ENCODE data around the gene ATP5F1A.
"Not testable (repeated sequence)": the region's sequence is repeated elsewhere in the genome, so short reads cannot be mapped to it uniquely, and the experiment has no call there.

Gene ATP5F1A

DNA sequence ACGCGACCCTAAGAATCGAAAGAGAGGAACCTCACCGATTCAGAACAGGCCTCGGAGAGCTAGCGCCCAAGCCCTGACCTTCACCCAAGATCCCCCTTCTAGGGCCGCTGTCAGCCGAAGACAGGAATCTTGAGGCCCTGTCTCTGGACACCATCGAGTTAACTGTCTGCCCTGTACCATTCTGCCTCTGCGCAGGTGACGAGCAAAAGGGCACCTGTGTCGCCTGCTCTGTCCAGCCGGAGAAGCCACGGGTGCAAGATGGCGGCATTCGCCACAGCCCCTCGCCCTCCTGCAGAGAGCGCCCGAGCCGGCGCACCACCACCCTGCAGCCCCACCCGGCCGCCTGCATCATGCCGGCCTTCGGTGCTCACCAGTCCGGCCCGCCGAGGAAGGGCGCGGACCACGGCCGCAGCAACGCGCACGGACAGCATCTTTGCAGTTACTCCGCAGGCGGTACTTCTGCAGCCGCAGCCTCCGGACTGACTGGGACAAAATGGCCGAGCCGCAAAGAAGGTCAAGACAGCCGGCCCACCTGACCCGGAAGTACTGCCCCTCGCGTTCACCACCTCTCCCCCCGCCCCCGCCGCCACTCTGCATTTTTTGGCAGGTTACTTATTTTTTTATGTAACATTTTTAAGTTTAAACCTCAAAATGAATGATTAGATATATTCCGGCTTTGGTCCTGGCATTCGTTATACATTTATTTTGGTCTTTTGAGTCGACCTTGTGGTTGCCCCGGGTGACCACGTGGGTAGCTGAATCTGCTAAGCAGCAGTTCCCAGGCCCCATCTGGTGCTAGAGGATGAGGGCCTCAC is at the start of gene ATP5F1A:
Gene ATP5F1A, minus strand, starts transcription at position 496 of the 815 bp plus-strand sequence. Its CDS starts 65 bp downstream, at position 431.
- DNase-seq: peak; percentile 69

DNA sequence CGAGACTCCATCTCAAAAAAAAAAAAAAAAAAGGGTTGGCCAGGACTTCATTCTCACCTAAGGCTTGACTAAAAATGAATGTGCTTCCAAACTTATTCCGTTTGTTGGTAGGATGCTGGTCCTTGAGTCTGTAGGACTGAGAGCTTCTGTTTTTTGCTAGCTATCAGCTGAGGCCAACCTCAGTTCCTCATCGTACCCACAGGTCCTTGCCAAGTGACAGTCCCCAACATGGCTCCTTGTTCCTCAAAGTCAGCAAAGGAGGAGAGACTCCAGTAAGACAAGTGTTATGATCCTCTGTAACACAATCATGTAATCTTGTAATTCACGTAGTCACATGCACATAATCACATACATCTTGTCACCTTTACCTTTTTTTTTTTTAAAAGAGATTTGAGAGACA is 43.1 kb upstream of the ATP5F1A start:
- DNase-seq: no peak

DNA sequence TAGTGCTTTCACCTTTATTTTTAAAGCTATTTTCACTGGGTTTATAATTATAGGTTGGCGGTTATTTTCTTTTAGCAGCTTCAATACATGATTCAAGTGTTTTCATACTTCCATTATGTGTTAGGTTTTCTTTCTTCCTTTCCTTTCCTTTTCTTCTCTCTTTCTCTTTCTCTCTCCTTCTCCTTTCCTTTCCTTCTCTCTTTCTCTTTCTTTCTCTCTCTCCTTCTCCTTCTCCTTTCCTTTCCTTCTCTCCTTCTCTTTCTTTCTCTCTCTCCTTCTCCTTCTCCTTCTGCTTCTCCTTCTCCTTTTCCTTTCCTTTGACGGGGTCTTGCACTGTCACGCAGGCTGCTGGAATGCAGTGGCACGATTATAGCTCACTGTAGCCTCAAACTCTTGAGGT is 42.1 kb upstream of the ATP5F1A start:
- no peak for DNase-seq

DNA sequence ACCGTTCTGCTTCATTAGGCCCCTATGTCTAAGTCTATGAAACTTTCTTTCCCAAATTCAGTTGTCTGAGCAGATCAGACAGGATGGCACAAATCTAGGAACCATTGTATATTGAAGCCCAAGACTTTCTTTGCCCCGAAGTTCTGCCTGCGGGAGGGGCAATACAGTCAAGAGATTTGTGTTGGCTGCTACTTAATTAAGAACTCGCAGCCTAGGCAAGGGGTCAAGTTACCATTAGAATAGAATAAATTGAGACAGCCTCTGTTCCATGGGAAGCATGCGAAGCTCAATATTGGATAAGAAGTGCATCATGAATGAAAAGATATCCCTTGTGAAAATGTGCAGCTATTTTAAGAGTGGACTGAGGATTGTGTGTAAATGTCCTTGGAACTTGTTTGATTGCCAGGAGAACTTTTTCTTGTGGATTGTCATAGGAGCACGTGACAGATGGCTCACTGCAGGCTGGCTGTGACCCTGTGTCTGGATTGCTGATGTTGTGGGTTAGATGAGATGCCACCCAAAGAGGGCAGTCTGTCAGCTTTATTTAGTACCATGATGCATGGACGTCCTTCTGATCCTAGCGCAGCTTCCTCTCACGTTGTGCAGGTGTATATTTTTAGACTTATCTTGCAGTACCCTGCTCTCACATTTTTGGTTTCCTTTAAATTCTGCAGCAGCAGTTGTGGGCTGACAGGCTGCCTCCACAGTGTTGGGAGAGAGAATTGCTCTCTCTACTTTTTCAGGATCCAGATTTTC is 37.0 kb upstream of the ATP5F1A start:
- no peak for DNase-seq

DNA sequence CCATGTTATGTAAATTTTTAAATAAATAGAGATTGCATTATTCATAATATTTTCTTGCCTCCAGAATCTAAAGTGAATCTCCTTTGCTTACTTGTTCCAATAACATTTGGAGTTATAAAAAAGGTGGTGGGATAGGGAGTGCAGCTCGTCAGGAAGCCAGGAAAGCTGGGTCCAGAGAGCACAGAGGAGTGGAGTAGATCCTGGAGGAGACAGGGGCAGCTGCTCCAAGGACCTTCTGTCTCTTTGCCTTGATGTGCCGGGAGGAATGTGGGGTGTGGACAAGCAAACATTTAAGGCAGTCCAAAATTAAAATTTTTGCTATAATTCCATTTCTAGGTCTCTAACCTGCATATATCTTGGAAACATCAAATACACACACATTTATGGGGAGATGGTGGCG is 35.4 kb upstream of the ATP5F1A start:
- no peak for DNase-seq

DNA sequence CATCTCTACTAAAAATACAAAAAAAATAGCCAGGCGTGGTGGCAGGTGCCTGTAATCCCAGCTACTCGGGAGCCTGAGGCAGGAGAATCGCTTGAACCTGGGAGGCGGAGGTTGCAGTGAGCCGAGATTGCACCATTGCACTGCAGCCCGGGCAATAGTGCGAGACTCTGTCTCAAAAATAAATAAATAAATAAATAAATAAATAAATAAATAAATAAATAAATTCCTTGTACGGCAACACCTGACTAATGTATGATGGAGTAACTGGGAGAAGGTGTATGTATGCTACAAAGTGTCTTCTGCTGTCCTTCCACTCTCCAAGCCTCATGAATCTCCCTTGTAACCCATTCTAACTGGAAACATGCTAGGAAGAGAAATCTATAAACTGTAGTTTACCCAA is 32.5 kb upstream of the ATP5F1A start:
- not testable (repeated sequence) for DNase-seq

DNA sequence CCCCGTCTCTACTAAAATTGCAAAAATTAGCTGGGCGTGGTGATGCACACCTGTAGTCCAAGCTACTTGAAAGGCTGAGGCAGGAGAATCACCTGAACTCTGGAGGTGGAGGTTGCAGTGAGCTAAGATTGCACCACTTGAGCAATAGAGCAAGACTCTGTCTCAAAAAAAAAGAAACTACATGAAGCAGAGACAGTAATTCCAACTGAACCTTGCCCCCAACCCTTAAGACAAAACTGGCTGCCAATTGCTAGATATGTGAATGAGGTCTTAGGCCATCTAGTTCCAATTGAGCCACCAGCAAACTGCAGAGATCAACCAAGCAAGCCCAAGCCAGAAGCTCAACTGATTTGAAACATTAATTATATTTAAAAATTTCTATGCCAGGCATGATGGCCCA is 32.0 kb upstream of the ATP5F1A start:
- no peak for DNase-seq

DNA sequence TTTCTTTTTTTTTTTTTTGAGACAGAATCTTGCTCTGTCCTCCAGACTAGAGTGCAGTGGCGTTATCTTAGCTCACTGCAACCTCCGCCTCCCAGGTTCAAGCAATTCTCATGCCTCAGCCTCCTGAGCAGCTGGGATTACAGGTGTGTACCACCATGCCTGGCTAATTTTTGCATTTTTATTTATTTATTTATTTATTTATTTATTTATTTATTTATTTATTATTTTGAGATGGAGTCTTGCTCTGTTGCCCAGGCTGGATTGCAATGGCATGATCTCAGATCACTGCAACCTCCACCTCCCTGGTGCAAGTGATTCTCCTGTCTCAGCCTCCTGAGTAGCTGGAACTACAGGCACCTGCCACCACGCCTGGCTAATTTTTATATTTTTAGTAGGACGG is 28.5 kb upstream of the ATP5F1A start:
- not testable (repeated sequence) for DNase-seq

DNA sequence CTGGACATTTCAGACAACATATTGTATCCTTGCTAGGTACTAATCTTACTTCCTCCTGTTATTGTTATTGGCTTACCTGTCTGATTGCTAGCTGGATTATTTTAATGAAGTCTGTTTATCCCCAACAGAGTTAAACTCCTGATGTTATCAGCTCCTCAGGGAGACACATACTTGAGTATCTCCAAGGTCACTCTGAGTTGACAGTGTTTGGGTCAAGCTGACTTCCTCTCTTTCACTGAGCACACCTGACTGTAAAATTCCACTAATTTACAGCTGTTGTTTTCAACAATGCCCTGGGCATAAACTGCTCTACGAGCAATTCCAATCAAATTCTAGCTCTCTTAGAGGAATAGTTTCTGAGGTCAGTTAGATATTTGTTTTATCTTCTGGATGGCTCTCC is 15.7 kb upstream of the ATP5F1A start:
- DNase-seq: no peak

DNA sequence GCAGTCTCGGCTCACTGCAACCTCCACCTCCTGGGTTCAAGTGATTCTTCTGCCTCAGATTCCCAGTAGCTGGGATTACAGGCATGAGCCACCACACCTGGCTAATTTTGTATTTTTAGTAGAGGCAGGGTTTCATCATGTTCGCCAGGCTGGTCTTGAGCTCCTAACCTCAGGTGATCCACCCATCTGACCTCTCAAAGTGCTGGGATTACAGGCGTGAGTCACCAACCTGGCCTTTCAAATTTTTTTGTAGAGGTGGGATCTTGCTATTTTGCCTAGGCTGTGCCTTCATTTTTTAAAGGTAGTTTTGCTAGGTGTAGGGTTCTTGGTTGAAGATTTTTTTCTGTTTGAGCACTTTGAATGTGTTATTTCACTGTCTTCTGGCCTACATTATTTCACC is 12.3 kb upstream of the ATP5F1A start:
- no peak for DNase-seq

DNA sequence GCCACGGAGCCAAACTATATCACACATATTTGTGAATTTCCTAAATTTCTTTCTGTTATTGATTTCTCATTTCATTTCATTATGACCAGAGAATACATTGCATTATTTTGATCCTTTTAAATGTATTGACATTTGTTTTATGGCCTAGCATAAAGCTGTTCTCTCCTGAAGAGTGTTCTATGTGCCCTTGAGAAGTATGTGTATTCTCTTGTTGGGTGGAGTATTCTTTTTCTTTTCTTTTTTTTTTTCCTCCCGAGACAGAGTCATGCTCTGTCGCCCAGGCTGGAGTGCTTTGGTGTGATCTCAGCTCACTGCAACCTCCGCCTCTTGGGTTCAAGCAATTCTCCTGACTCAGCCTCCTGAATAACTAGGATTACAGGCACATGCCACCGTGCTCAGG is 11.3 kb upstream of the ATP5F1A start:
- no peak for DNase-seq

DNA sequence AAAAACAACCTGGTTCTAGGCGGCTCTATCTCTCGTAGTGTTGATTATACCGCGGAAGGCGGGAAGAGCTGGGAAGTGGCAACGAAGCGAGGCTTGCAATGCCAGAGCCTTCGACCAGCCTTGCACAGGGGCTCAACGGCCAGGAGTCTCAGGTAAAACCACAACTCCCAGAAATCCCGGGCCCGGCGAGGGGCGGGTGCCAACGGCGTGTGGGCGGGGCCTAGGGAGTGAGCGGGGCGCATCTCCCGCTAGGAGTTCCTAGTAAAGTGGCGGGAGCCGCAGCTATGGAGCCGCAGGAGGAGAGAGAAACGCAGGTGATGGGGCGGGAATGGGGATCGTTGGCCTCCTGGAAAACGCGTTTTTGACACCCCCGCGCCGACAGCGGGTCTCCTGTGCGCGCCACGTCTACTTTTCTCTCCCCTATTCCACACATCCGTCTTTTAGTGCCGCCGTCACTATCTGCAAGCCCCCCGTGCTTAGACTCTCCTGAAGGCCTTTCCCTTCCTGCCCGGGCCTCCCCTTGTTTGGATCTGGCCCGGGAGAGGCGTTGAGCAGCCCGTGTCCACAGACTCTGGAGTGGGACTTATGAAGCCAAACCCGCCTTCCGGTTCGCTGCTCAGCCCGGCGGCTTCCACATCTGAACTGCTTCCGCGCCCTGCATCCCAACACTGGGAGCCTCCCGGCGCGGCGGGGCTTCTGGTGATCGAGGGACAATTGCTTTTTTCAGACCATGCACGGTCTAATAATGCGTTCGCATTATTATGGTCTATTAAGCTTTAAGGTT is 6.2 kb upstream of the ATP5F1A start, which contains the start of gene HAUS1:
Gene HAUS1, plus strand, starts transcription at position 258 of the 784 bp plus-strand sequence. Its CDS starts 27 bp downstream, at position 285.
- DNase-seq: peak; percentile 90

DNA sequence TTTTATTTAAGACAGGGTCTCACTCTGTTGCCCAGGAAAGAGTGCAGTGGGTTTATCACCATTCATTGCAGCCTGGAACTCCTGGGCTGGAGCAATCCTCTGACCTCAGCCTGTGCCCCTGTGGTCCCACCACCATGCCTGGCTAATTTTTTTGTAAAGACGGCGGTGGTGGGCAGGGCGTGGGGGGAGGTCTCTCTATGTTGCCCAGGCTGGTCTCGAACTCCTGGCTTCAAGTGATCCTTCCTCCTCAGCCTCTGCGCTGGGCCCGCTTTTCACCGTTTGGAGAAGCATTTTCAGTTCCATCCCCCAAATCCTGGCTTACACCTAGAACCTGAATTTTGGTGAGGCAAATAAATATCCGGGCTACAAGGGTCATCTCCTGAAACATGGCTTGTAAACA is 1.4 kb upstream of the ATP5F1A start:
- DNase-seq: no peak

DNA sequence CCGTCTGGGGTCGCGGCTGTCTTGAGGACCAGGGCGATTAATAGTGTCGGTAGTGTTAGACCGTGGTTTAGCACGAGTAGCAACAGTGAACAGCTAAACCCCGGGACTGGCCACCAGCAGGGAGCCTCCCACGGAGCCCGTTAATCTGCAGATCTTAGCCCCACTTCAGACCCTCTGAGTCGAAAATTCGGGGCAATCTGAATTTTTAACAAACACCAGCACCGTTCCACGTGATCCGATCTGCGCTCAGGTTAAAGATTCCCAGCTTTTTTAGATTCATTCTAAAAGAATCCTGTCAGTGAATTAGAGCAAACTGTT is 479 bp upstream of the ATP5F1A start:
- DNase-seq: no peak

DNA sequence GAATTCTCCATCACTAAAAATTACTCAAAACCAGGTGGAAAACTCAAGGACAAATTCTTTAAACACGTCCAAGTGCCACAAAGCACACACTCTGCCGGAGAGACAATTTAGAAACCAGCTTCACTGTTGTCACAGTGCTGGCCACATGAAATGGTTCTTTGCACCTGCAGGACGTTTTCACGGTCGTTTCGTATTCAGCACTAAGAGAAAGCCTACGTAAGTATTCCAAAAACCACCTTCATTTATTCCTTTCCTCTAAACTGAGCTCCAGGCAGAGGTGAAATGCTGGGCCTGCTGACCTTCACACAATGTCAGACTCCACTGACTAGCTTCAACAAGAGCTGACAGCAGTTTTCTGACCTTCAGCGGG is 680 bp downstream of the ATP5F1A start:
- no peak for DNase-seq

DNA sequence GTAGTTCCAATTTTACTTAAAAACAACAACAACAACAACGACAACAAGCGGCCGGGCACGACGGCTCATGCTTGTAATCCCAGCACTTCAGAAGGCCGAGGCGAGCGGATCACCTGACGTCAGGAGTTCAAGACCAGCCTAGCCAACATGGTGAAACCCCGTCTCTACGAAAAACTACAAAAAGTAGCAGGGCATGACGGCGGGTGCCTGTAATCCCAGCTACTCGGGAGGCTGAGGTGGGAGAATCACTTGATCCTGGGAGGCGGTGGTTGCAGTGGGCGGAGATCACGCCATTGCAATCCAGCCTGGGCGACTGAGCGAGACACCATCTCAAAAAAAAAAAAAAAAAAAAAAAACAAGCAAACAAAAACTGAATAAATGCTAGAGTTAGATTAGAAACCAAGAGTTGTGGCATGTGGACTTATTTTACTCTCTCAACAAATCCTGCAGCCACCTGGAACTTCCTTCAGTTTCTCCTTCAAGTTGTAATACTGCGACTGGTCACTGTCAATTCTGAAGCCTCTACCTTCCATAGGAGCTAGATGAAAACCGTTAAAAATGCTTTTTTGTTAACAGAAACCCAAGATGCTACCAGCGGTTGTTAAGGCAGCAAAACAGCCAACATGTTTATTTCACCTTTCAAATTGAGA is 1.3 kb downstream of the ATP5F1A start:
- DNase-seq: no peak

DNA sequence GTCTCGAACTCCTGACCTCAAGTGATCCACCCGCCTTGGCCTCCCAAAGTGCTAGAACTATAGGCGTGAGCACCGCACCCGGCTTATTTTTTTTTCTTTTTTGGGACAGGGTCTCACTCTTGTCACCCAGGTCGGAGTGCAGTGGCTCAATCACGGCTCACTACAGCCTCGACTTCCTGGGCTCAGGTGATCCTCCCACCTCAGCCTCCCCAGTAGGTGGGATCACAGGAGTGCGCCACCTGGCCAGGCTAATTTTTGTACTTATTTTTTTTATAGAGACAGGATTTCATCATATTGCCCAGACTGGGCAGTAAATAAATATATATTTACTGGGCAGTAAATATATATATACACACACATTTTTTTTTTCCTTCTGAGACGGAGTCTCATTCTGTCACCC is 2.6 kb downstream of the ATP5F1A start:
- DNase-seq: no peak

DNA sequence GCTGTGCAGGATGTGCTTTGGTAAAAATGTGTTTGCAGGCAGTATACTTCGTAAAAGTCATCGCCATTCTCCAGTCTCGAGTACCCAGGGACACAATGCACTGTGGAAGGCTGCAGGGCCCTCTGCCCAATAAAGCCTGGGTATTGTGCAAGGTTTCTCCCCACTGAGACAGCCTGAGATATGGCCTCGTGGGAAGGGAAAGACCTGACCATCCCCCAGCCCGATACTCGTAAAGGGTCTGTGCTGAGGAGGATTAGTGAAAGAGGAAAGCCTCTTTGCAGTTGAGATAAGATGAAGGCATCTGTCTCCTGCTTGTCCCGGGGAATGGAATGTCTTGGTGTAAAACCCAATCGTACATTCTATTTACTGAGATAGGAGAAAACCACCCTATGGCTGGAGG is 9.6 kb downstream of the ATP5F1A start:
- not testable (repeated sequence) for DNase-seq

DNA sequence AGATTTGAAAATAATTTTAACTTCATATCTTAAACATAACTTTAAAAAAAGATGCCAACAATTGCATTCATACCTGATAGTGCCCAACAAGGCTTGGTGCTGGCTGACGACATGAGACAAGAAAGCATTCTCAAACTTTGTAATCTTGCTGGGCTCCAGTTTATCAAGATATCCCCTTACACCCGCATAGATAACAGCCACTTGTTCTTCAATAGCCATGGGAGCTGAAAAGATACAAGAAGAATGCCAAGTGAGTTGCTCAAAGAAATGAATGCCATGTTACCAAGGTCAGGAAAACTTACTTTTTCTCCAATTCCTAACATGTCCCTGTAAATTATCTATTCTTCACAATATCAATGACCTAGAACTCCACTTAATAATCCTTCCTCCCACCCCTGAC is 13.7 kb downstream of the ATP5F1A start:
- no peak for DNase-seq

DNA sequence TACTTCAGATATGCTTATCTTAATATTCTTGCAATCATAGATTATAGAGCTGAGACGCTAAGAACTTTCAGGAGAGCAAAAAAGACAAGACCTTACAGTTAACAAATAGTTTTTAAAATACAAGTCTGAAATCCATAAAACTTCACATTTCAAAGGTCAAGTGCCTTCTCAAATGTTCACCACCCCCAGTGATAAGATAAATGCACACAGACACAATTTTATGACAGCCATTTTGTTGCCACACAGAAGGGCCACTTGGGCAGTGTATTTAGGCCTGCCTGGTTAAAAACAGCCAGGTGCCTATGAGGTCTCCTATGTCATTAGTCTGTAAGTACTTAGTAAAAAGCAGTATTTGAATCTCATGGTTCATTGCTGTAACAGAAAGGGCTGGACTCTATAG is 17.9 kb downstream of the ATP5F1A start:
- no peak for DNase-seq

DNA sequence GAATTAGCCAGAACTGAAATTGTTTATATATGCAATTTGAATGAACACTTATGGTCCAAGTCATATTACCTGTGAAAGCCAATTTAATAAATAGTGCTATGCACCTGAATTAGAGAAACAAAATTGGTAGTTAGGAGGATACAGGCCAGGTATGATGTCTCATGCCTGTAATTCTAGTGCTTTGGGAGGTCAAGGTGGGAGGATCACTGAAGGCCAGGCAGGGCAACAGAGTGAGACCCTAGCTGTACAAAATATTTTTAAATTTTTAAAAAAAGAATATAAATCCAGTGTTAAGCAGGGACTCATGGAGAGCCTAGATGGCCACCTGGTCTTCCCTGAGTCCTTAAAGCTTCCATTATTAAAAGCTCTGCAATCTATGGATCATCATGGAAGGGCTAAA is 18.8 kb downstream of the ATP5F1A start:
- DNase-seq: no peak

DNA sequence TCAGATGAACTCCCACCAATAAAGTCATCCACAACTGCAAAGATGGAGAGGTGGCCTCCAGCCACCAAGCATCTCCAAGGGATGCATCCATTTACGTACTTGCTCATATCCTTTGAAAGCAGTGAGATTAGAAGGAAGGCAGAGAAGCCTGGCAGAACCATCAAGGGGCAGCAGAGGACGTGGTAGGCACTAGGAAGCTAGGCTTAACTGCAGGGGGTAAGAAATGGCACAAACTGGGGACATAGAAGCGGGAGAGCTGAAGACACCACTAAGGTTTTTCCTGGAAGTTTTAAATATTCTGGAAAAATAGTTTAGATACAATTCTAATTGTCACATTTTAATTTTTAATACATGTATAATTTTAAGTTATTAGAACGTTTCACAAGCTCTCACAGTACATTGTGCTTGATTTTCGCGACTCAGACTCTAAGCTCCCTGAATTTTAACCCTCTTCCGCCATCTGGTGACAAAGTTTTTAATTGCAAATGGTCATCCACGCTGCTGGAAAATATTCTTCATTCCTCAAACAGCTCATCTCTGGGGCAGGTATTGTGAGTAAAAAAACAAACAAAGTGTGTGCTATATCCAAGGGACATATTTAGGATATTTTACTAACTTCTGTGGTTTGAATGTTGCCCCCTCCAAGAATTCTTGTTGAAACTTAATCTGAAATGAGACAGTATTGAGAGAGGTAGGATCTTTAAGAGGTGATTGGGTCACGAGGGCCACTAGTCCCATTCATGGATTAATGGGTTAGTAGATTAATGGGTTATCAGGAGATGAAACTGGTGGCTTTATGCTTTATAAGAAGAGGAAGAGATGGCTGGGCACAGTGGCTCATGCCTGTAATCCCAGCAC is 24.4 kb downstream of the ATP5F1A start:
- peak; percentile 46 for DNase-seq
